NCI-H510A (cell line): ENCODE results near the gene COA3.

Source experiments
- DNase-seq: peaks from one replicate; lab custom pipeline; 2025; lab: John Stamatoyannopoulos, UW

Gene COA3

DNA sequence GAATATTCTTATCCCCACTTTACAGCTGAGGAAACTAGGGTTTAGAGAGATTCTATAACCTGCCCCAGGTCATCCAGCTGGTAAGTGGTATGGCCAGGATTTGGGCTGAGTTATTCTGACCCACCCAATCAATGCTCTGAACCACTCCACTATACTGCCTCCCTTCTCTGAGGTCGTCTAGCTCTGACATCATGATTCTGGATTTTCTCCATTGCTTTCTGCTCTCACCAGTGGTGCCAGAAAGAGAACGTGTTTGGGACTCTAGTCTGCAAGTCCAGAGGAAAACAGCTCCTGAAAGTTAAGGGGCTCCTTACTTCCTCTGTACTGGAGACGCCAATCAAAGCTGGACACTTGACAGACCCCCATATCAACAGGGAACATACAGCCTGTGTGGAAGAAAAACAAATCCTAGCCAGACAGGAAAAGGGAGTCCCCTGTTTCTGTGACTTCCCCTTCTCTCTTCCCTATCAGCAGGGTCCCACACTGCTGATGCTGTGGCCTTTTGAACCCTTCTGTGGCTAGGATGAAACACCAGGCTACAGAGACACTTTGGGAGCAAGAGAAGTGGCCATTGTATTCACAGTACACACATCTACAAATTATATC, 47.7 kb downstream of the COA3 start:
- no peak for DNase-seq

DNA sequence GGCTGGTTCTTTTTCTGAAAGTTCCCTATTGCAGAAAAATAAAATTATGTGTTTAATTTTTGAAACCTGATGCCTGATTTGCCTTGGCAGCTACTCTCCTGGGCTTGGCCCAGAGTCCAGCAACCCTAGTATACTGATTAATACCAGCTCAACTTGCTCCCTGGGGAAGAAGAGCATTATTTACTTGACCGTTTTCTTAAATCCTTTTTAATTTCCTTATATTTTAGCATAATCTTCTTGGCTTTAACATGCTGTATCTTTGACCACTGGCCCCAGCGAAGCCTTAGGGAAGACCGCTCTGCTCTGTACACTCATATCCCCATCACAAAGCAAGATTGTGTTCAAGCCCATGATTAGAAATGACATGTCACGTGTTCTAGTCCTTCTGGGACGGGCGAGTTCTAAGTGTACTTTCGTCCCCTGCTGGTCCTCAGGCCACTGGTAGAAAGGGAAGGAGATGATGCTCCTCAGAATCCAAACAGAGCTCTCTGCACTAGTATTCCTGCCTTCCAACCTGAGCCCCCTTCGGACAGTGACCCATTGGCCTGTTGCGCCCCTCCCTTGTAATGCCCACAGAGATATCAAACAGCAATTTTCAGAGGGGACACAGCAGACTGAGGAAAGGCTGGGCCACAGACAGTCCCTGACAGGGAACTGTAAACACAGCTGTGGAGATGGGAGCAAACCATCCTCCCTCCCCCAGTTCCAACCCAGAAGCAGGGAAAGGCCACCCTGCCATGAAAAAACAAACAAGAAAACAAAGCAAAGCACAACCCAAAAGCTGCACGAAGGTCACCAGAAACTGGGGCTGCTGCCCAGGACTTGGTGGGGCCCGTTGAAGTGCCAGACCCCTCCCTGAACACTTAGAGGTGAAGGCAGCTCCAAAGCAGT, 49.4 kb downstream of the COA3 start:
- DNase-seq = no peak

DNA sequence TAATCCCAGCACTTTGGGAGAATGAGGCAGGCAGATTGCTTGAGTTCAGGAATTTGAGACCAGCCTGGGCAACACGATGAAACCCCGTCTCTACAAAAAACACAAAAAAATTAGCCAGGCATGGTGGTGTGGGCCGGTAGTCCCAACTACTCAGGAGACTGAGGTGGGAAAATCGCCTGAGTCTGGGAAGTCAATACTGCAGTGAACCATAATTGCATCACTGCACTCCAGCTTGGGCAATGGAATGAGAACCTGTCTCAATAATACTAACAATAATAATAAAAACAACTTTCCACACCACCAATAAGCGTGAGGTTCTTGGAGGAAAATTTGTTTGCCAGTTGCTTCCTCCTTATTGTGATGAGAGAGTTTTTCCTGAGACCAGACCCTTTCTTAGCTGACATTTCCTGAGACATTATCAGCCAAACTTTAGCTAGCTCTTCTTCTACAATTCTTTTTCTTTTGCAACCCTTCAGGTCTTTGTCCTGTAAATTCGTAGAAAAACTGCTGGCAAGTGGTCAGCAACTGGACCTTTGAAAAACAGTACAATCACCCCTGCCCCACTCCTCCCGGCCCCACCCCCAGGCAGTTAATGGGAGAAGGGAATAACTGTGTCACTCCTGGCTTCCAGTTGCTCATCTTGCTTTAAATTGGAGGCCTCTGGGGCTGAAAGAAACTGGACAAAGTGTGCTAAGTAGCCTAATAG, 50.1 kb downstream of the COA3 start:
- DNase-seq = no peak
